Measurements from ENCODE around the gene PDIA6. TPM values are rescaled to one million over a fixed set of nuclear protein-coding genes. Genes with fewer than 3 reads are reported as not detected.
A peak's percentile ranks its signal among the peaks of the same experiment; 100 is the strongest.

Gene PDIA6
- total and polyA plus RNA-seq, 9 of the 15 experiments (the other 6 are each of a cell fraction or from before 2014, with no cell fraction given): 166 to 268 (median 229) TPM

GRCh38 chr2:10826625-10827024 lies 14.0 kb upstream of the PDIA6 start:
- peaks cover 50 to 69% of the 10 kb centered on the region in 2 experiments for H3K27me3 ChIP-seq (ENCODE audit: control insufficient read depth in 2 of 2, insufficient read depth in 2 of 2, low read length in 2 of 2)
- POLR2A ChIA-PET: no interaction called here
- in situ Hi-C loops (cut with MboI): loop anchor here (25.0 kb wide), 1 partner anchor 586 kb away; no protein-coding TSS in a partner anchor

DNA sequence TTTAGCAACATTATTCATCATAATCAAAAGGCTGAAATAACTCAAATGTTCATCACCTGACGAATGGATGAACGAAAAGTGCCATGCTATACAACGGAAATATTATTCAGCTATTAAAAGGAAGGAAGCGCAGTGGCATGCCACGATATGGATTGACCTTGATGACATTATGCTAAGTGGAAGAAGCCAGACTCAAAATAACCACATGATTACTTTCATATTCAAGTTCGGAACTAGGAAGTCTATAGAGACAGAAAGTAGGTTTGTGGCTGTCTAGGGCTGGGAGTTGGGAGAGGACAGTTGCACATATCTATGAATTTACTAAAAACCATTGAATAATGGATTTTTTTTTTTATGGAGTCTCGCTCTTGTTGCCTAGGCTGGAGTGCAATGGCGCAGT lies 13.4 kb upstream of the PDIA6 start:
- Histone ChIP-seq H3K27ac (ENCODE audit: extremely low read depth, low read depth, low read length) (no peak overlapping the region), H3K4me3 (no peak overlapping the region), H2AFZ (ENCODE audit: low read depth, low read length) (no peak overlapping the region), H3K9me3 (replicated peaks; ENCODE audit: control insufficient read depth, insufficient read depth, low read depth, low read length) (no peaks in the 10 kb centered on the region), H3K9me1 (ENCODE audit: control insufficient read depth, insufficient read depth, low read length) (no peaks in the 10 kb centered on the region), H3K27me3 (ENCODE audit: control insufficient read depth in 2 of 2, insufficient read depth in 2 of 2, low read length in 2 of 2) (peaks cover 47 to 69% of the 10 kb centered on the region in 2 experiments), H3K4me2 (ENCODE audit: insufficient read depth, low read length) (no peak overlapping the region), H4K20me1 (replicated peaks; ENCODE audit: control insufficient read depth, insufficient read depth, low read length) (no peaks in the 10 kb centered on the region), H3K4me1 (replicated peaks in 1 of 2; ENCODE audit: control insufficient read depth in 2 of 2, insufficient read depth in 2 of 2, low read length in 2 of 2) (no peaks in the 10 kb centered on the region; a peak in 1 of 5 replicates), H3K9ac (ENCODE audit: insufficient read depth in 1 of 2, low read depth in 2 of 2, low read length in 2 of 2) (no peak overlapping the region), H3K79me2 (ENCODE audit: control insufficient read depth, insufficient read depth, low read length) (no peaks in the 10 kb centered on the region), H3K36me3 (ENCODE audit: control insufficient read depth, insufficient read depth, low read length) (no peaks in the 10 kb centered on the region)
- in situ Hi-C loops (cut with MboI): loop anchor here (25.0 kb wide), 1 partner anchor 586 kb away; no protein-coding TSS in a partner anchor
- intact Hi-C loops (cut with micrococcal nuclease): no loop called here
- ATAC-seq: no peak
- POLR2A ChIA-PET: no interaction called here
- DNase-seq (ENCODE audit: extremely low read depth in 1 of 4, low spot score in 3 of 4): no peak
- WGBS (ENCODE audit: insufficient coverage, low coverage, missing lambda C conversion rate): 1% methylated on average over 8 of the region's 8 CpGs
- no peak for FAIRE-seq
- CTCF ChIA-PET (ENCODE audit: low intra/inter-chr PET ratio): no interaction called here
- BruUV-seq (replicated peaks): no TSS peak
- TF ChIP-seq SRSF7 (optimal IDR thresholded peaks at IDR 0.05; ENCODE audit: low read depth, low read length) (no peak), SAP30 (IDR thresholded peaks at IDR 0.05; ENCODE audit: borderline replicate concordance, insufficient read depth, low read depth, low read length, poor library complexity, severe bottlenecking) (no peak), ZNF583 (CRISPR knock-in tag; IDR thresholded peaks at IDR 0.05) (no peak), ZNF79 (CRISPR knock-in tag; IDR thresholded peaks at IDR 0.05; ENCODE audit: low read depth) (no peak), JUN (IDR thresholded peaks at IDR 0.05; ENCODE audit: borderline replicate concordance, low read depth, low read length) (no peak), JUN (CRISPR knock-in tag; IDR thresholded peaks at IDR 0.05; ENCODE audit: borderline replicate concordance) (no peak), CEBPG (CRISPR knock-in tag; IDR thresholded peaks at IDR 0.05) (no peak), CEBPG (tag; conservative IDR thresholded peaks at IDR 0.05 in 1 of 2, IDR thresholded peaks at IDR 0.05 in 1 of 2) (no peak), TRIM28 (IDR thresholded peaks at IDR 0.05) (no peak), SMARCC2 (IDR thresholded peaks at IDR 0.05; ENCODE audit: low read depth) (no peak), RNF2 (IDR thresholded peaks at IDR 0.05) (no peak), TFAM (CRISPR knock-in tag; conservative IDR thresholded peaks at IDR 0.05) (no peak), KDM2B (CRISPR knock-in tag; IDR thresholded peaks at IDR 0.05) (no peak), TBP (optimal IDR thresholded peaks at IDR 0.05; ENCODE audit: low read depth, low read length) (no peak)

More at GRCh38 chr2:10826625-10827024, 14.0 kb upstream of the PDIA6 start:
- H3K4me3 ChIP-seq: no peak overlapping the region
- H3K79me2 ChIP-seq (ENCODE audit: control insufficient read depth, insufficient read depth, low read length): no peaks in the 10 kb centered on the region
- H3K9me3 ChIP-seq (replicated peaks; ENCODE audit: control insufficient read depth, insufficient read depth, low read depth, low read length): no peaks in the 10 kb centered on the region
- CTCF ChIA-PET (ENCODE audit: low intra/inter-chr PET ratio): no interaction called here
- H3K27ac ChIP-seq (ENCODE audit: extremely low read depth, low read depth, low read length): no peak overlapping the region
- no peak overlapping the region for H3K4me2 ChIP-seq (ENCODE audit: insufficient read depth, low read length)
- FAIRE-seq (no peak), ATAC-seq (no peak), DNase-seq (ENCODE audit: extremely low read depth in 1 of 4, low spot score in 3 of 4) (no peak)
- no TSS peak for BruUV-seq (replicated peaks)
- WGBS (ENCODE audit: insufficient coverage, low coverage, missing lambda C conversion rate): 6% methylated on average over 8 of the region's 8 CpGs
- no peaks in the 10 kb centered on the region; a peak in 1 of 5 replicates for H3K4me1 ChIP-seq (replicated peaks in 1 of 2; ENCODE audit: control insufficient read depth in 2 of 2, insufficient read depth in 2 of 2, low read length in 2 of 2)
- no peaks in the 10 kb centered on the region for H3K36me3 ChIP-seq (ENCODE audit: control insufficient read depth, insufficient read depth, low read length)
- H4K20me1 ChIP-seq (replicated peaks; ENCODE audit: control insufficient read depth, insufficient read depth, low read length): no peaks in the 10 kb centered on the region
- no peaks in the 10 kb centered on the region for H3K9me1 ChIP-seq (ENCODE audit: control insufficient read depth, insufficient read depth, low read length)
- intact Hi-C loops (cut with micrococcal nuclease): no loop called here
- TF ChIP-seq ETV1 (tag; conservative IDR thresholded peaks at IDR 0.05; ENCODE audit: low read depth) (no peak), ATF3 (IDR thresholded peaks at IDR 0.05) (peak; percentile 33; the same call in 1 of the 2 replicates), ATF3 (CRISPR knock-in tag; conservative IDR thresholded peaks at IDR 0.05) (no peak), ZNF239 (CRISPR knock-in tag; IDR thresholded peaks at IDR 0.05) (no peak), CREM (IDR thresholded peaks at IDR 0.05; ENCODE audit: low read depth) (0 out of 2 replicates have a peak, but pooled peaks have one; percentile 7)
- H2AFZ ChIP-seq (ENCODE audit: low read depth, low read length): no peak overlapping the region
- no peak overlapping the region for H3K9ac ChIP-seq (ENCODE audit: insufficient read depth in 1 of 2, low read depth in 2 of 2, low read length in 2 of 2)

Data from K562 (cell line).